OCI-LY1 (cell line): ENCODE measurements around the gene TNNT2.

ENCODE experiments used
- H2AFZ ChIP-seq: fragments of 200-600 bp; sonication (generic), shearing (Covaris generic); 2 replicates; pipeline ENCODE4 v1.6.0; 2014; ENCODE audit warnings: antibody characterized with exemption, mild to moderate bottlenecking, low read length
- H3F3A ChIP-seq: fragments of 200-600 bp; sonication (generic), shearing (Covaris generic); 2 replicates; pipeline ENCODE4 v1.6.0; 2014; ENCODE audit warnings: mild to moderate bottlenecking, antibody characterized with exemption, low read length, moderate library complexity; ENCODE audit not compliant: insufficient read depth
- H3K27ac ChIP-seq: fragments of 200-600 bp; sonication (generic); 2 replicates; pipeline ENCODE4 v1.5.1; 2014; ENCODE audit warnings: low read length, mixed run types, mild to moderate bottlenecking, low read depth; ENCODE audit not compliant: poor library complexity, severe bottlenecking
- H3K27me3 ChIP-seq: fragments of 200-600 bp; sonication (generic); 2 replicates; pipeline ENCODE4 v1.6.0; 2014; ENCODE audit warnings: antibody characterized with exemption, mild to moderate bottlenecking, low read length, moderate library complexity; ENCODE audit not compliant: insufficient read depth
- H3K36me3 ChIP-seq: fragments of 200-600 bp; sonication (generic); 2 replicates; pipeline ENCODE4 v1.6.1; 2014; ENCODE audit warnings: mild to moderate bottlenecking, antibody characterized with exemption, low read length, moderate library complexity, mixed read lengths; ENCODE audit not compliant: insufficient read depth
- H3K4me1 ChIP-seq: fragments of 200-600 bp; sonication (generic); 2 replicates; pipeline ENCODE4 v1.5.1; 2014; ENCODE audit warnings: mild to moderate bottlenecking, low read length, moderate library complexity; ENCODE audit not compliant: insufficient read depth, severe bottlenecking
- H3K4me2 ChIP-seq: fragments of 200-600 bp; sonication (generic), shearing (Covaris generic); 2 replicates; pipeline ENCODE4 v1.6.1; 2014; ENCODE audit warnings: low read length
- H3K4me3 ChIP-seq: fragments of 200-600 bp; sonication (generic); 2 replicates; pipeline ENCODE4 v1.5.1; 2014; ENCODE audit warnings: low read length, low read depth, mild to moderate bottlenecking, mixed read lengths; ENCODE audit not compliant: poor library complexity, severe bottlenecking
- H3K79me2 ChIP-seq: fragments of 200-600 bp; shearing (Covaris generic); 2 replicates; pipeline ENCODE4 v1.6.1; 2016; ENCODE audit warnings: mixed run types, low read length, mixed read lengths; ENCODE audit not compliant: insufficient read depth
- H3K9ac ChIP-seq: fragments of 200-600 bp; sonication (generic), shearing (Covaris generic); 2 replicates; pipeline ENCODE4 v1.6.1; 2014; ENCODE audit warnings: mild to moderate bottlenecking, low read length, mixed read lengths
- H3K9me2 ChIP-seq: fragments of 200-600 bp; sonication (generic), shearing (Covaris generic); 2 replicates; pipeline ENCODE4 v1.6.1; 2014; ENCODE audit warnings: low read depth, mild to moderate bottlenecking, low read length, mixed read lengths
- H3K9me3 ChIP-seq: fragments of 200-600 bp; shearing (Covaris generic); 2 replicates; pipeline ENCODE4 v1.6.1; 2014; ENCODE audit warnings: low read length, mixed read lengths
- H4K20me1 ChIP-seq: fragments of 200-600 bp; sonication (generic), shearing (Covaris generic); 2 replicates; pipeline ENCODE4 v1.6.0; 2016; ENCODE audit warnings: mild to moderate bottlenecking, low read length; ENCODE audit not compliant: insufficient read depth
- EZH2 ChIP-seq: fragments of 200-600 bp; sonication (generic), shearing (Covaris generic); IDR thresholded peaks from 2 replicates; pipeline ENCODE4 v1.8.0; 2017; ENCODE audit warnings: borderline replicate concordance, mixed run types, mild to moderate bottlenecking, antibody characterized with exemption, low read length, moderate library complexity, mixed read lengths
- TF ChIP-seq, protein P1 (sequence below): fragments of 200-600 bp; sonication (generic), shearing (Covaris generic); IDR thresholded peaks from 2 replicates; pipeline ENCODE4 v1.5.1; 2017; ENCODE audit warnings: mild to moderate bottlenecking, antibody characterized with exemption, low read length, moderate library complexity, mixed read lengths

TNNT2 gene

DNA sequence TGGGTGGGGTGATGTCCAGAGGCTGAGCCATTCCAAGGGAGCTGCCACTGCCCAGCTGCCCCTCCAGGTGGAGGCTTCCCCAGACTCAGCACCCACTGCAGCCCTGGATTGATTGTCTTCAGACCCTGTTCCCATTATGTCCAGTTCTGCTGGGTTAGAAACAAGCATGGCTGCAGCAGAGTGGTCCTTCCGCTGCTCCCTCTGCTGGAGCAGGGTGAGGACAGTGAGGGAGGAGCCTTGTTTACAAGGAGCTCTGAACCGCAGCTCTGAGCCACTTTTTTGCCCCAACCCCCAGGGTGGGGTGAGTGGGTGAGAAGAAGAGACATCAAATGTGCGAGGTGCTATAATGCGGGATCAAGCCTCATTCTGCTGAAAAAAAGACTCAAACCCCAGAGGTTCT, 2.3 kb downstream of the TNNT2 start:
- no peak overlapping the region for H3K27ac ChIP-seq
- no peak overlapping the region for H3K4me2 ChIP-seq
- no peaks in the 10 kb centered on the region for H4K20me1 ChIP-seq

DNA sequence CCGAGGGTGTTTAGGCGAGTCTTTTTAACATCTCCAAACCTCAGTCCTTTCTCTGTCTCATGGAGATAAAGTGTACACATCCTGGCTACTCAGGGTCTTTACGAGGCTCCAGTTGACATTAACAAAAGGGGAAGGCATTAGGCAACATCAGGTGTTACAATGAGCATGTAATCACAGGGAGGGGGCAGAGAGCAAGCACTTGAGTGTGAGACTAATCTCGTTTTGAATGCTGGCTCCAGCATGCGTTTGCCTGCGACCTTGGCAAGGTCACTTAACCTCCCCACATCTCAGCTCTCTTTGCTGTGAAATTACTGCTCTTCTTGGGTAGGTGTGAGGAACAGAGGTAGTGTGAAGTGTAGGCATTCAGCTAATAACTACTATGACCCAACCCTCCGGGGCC, 3.1 kb downstream of the TNNT2 start:
- Histone ChIP-seq H3K9ac (no peak overlapping the region), H3K4me3 (no peak overlapping the region), H3K4me2 (no peak overlapping the region), H3K27me3 (no peaks in the 10 kb centered on the region), H2AFZ (no peak overlapping the region), H3K9me2 (no peaks in the 10 kb centered on the region), H3K9me3 (no peaks in the 10 kb centered on the region), H4K20me1 (no peaks in the 10 kb centered on the region), H3K36me3 (no peaks in the 10 kb centered on the region), H3F3A (no peaks in the 10 kb centered on the region), H3K79me2 (no peaks in the 10 kb centered on the region), H3K27ac (no peak overlapping the region), H3K4me1 (no peaks in the 10 kb centered on the region)
- TF ChIP-seq EZH2, result no peak
- TF ChIP-seq, protein P1, sequence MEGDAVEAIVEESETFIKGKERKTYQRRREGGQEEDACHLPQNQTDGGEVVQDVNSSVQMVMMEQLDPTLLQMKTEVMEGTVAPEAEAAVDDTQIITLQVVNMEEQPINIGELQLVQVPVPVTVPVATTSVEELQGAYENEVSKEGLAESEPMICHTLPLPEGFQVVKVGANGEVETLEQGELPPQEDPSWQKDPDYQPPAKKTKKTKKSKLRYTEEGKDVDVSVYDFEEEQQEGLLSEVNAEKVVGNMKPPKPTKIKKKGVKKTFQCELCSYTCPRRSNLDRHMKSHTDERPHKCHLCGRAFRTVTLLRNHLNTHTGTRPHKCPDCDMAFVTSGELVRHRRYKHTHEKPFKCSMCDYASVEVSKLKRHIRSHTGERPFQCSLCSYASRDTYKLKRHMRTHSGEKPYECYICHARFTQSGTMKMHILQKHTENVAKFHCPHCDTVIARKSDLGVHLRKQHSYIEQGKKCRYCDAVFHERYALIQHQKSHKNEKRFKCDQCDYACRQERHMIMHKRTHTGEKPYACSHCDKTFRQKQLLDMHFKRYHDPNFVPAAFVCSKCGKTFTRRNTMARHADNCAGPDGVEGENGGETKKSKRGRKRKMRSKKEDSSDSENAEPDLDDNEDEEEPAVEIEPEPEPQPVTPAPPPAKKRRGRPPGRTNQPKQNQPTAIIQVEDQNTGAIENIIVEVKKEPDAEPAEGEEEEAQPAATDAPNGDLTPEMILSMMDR, result no peak

More for the DNA sequence above, 2.3 kb downstream of the TNNT2 start:
- no peaks in the 10 kb centered on the region for H3K9me3 ChIP-seq
- no peaks in the 10 kb centered on the region for H3K79me2 ChIP-seq
- no peak overlapping the region for H3K4me3 ChIP-seq
- H3K36me3 ChIP-seq, result no peaks in the 10 kb centered on the region
- no peaks in the 10 kb centered on the region for H3K9me2 ChIP-seq
- no peaks in the 10 kb centered on the region for H3K27me3 ChIP-seq
- no peaks in the 10 kb centered on the region for H3F3A ChIP-seq
- H3K9ac ChIP-seq, result no peak overlapping the region
- H2AFZ ChIP-seq, result no peak overlapping the region
- H3K4me1 ChIP-seq, result no peaks in the 10 kb centered on the region
- TF ChIP-seq, protein P1, result no peak
- no peak for TF ChIP-seq EZH2

DNA sequence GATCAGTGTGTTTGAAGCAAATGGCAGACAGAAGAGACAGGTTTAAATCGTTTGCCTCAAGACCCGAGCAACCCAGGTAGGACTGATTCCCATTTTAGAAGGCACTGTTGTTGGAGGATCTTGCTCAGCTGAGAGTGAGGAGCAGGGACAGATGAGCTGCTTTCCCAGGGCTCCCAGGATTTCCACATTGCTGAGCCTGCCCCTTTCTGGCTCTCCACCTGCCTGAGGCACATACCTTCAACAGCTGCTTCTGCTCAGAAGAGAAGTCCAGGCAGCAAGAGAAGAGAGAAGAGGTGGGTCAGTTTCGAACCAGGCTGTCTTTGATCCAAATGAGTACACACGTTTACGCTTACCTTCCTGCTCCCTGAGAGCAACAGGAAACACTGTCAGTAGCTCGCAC, 5.7 kb downstream of the TNNT2 start:
- no peak overlapping the region for H3K9ac ChIP-seq
- H3K27ac ChIP-seq, result no peak overlapping the region
- no peaks in the 10 kb centered on the region for H3K9me2 ChIP-seq
- no peaks in the 10 kb centered on the region for H3F3A ChIP-seq
- no peaks in the 10 kb centered on the region for H3K4me1 ChIP-seq
- H3K9me3 ChIP-seq, result no peaks in the 10 kb centered on the region
- H2AFZ ChIP-seq, result no peak overlapping the region
- no peak for TF ChIP-seq EZH2
- TF ChIP-seq, protein P1, result no peak
- no peaks in the 10 kb centered on the region for H3K36me3 ChIP-seq
- H3K79me2 ChIP-seq, result no peaks in the 10 kb centered on the region
- H4K20me1 ChIP-seq, result no peaks in the 10 kb centered on the region
- no peak overlapping the region for H3K4me3 ChIP-seq
- no peak overlapping the region for H3K4me2 ChIP-seq
- no peaks in the 10 kb centered on the region for H3K27me3 ChIP-seq
